Measurements from ENCODE around the gene AKAP12. TPM values are rescaled to one million over a fixed set of nuclear protein-coding genes. Genes with fewer than 3 reads are reported as not detected.

The AKAP12 gene
- polyA plus RNA-seq, 1 donor from 2014 or later, result 21.5 TPM

DNA sequence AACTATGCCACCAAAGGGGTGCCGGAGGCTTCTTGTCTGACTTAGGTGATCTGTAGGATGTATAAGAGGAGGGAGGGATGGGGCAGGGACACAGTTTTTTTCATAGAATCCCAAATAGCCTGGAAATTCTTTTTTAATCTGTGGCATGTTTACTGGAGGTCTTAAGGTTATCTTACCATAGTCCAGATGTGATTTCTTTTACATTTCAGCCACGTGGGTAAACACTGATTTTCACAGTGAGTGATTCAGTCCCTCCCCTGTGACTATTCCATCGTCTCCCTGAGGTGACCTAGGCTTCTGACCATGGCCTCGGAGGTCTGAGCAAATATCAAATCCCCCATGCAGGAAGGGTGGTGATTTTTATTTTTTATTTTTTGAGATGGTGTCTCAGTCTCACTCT, 67.7 kb downstream of the AKAP12 start:
- H3K4me2 ChIP-seq (ENCODE audit: low read length), result no peak overlapping the region
- H3K9ac ChIP-seq (ENCODE audit: low read length), result no peak overlapping the region
- no peak overlapping the region for H3K4me3 ChIP-seq (ENCODE audit: low read length)
- no peaks in the 10 kb centered on the region for H3K9me3 ChIP-seq (ENCODE audit: low read length)
- H4K20me1 ChIP-seq (ENCODE audit: insufficient read depth), result no peaks in the 10 kb centered on the region
- H3K9me2 ChIP-seq (ENCODE audit: insufficient read depth, low read length), result no peaks in the 10 kb centered on the region
- no peaks in the 10 kb centered on the region for H3K27me3 ChIP-seq (ENCODE audit: insufficient read depth, low read depth, low read length)
- H3K79me2 ChIP-seq (replicated peaks; ENCODE audit: insufficient read depth, low read length), result no peaks in the 10 kb centered on the region
- no peak overlapping the region for H3K27ac ChIP-seq (ENCODE audit: low read length)
- H2AFZ ChIP-seq (ENCODE audit: low read depth, low read length), result no peak overlapping the region
- H3K36me3 ChIP-seq (ENCODE audit: insufficient read depth, low read length), result no peaks in the 10 kb centered on the region
- no peaks in the 10 kb centered on the region for H3F3A ChIP-seq (ENCODE audit: insufficient read depth, low read length, poor library complexity, severe bottlenecking)
- TF ChIP-seq TAF1 (IDR thresholded peaks at IDR 0.05; ENCODE audit: low read depth), result no peak
- TF ChIP-seq POLR2AphosphoS5 (IDR thresholded peaks at IDR 0.05), result no peak
- TF ChIP-seq, protein P1, sequence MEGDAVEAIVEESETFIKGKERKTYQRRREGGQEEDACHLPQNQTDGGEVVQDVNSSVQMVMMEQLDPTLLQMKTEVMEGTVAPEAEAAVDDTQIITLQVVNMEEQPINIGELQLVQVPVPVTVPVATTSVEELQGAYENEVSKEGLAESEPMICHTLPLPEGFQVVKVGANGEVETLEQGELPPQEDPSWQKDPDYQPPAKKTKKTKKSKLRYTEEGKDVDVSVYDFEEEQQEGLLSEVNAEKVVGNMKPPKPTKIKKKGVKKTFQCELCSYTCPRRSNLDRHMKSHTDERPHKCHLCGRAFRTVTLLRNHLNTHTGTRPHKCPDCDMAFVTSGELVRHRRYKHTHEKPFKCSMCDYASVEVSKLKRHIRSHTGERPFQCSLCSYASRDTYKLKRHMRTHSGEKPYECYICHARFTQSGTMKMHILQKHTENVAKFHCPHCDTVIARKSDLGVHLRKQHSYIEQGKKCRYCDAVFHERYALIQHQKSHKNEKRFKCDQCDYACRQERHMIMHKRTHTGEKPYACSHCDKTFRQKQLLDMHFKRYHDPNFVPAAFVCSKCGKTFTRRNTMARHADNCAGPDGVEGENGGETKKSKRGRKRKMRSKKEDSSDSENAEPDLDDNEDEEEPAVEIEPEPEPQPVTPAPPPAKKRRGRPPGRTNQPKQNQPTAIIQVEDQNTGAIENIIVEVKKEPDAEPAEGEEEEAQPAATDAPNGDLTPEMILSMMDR (IDR thresholded peaks at IDR 0.05; ENCODE audit: poor library complexity, severe bottlenecking), result no peak
- TF ChIP-seq EZH2 (IDR thresholded peaks at IDR 0.05; ENCODE audit: borderline replicate concordance, insufficient read depth, low read length, poor library complexity, severe bottlenecking), result no peak
- TF ChIP-seq MXI1 (conservative IDR thresholded peaks at IDR 0.05; ENCODE audit: poor library complexity, severe bottlenecking), result no peak
- TF ChIP-seq SMC3 (conservative IDR thresholded peaks at IDR 0.05; ENCODE audit: poor library complexity), result no peak
- TF ChIP-seq EP300 (conservative IDR thresholded peaks at IDR 0.05; ENCODE audit: poor library complexity, severe bottlenecking), result no peak
- TF ChIP-seq, protein P2, sequence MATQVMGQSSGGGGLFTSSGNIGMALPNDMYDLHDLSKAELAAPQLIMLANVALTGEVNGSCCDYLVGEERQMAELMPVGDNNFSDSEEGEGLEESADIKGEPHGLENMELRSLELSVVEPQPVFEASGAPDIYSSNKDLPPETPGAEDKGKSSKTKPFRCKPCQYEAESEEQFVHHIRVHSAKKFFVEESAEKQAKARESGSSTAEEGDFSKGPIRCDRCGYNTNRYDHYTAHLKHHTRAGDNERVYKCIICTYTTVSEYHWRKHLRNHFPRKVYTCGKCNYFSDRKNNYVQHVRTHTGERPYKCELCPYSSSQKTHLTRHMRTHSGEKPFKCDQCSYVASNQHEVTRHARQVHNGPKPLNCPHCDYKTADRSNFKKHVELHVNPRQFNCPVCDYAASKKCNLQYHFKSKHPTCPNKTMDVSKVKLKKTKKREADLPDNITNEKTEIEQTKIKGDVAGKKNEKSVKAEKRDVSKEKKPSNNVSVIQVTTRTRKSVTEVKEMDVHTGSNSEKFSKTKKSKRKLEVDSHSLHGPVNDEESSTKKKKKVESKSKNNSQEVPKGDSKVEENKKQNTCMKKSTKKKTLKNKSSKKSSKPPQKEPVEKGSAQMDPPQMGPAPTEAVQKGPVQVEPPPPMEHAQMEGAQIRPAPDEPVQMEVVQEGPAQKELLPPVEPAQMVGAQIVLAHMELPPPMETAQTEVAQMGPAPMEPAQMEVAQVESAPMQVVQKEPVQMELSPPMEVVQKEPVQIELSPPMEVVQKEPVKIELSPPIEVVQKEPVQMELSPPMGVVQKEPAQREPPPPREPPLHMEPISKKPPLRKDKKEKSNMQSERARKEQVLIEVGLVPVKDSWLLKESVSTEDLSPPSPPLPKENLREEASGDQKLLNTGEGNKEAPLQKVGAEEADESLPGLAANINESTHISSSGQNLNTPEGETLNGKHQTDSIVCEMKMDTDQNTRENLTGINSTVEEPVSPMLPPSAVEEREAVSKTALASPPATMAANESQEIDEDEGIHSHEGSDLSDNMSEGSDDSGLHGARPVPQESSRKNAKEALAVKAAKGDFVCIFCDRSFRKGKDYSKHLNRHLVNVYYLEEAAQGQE (IDR thresholded peaks at IDR 0.05; ENCODE audit: borderline replicate concordance), result no peak
- TF ChIP-seq RAD21 (conservative IDR thresholded peaks at IDR 0.05), result no peak

- Histone ChIP-seq H4K20me1 (ENCODE audit: insufficient read depth) (no peaks in the 10 kb centered on the region), H3K79me2 (replicated peaks; ENCODE audit: insufficient read depth, low read length) (no peaks in the 10 kb centered on the region), H3K4me3 (ENCODE audit: low read length) (no peak overlapping the region), H3K4me2 (ENCODE audit: low read length) (no peak overlapping the region), H2AFZ (ENCODE audit: low read depth, low read length) (no peak overlapping the region), H3K9me2 (ENCODE audit: insufficient read depth, low read length) (no peaks in the 10 kb centered on the region), H3K27me3 (ENCODE audit: insufficient read depth, low read depth, low read length) (no peaks in the 10 kb centered on the region), H3K36me3 (ENCODE audit: insufficient read depth, low read length) (no peaks in the 10 kb centered on the region), H3K9ac (ENCODE audit: low read length) (no peak overlapping the region), H3K27ac (ENCODE audit: low read length) (no peak overlapping the region), H3F3A (ENCODE audit: insufficient read depth, low read length, poor library complexity, severe bottlenecking) (no peaks in the 10 kb centered on the region), H3K9me3 (ENCODE audit: low read length) (no peaks in the 10 kb centered on the region)
- TF ChIP-seq RAD21 (conservative IDR thresholded peaks at IDR 0.05) (no peak), EZH2 (IDR thresholded peaks at IDR 0.05; ENCODE audit: borderline replicate concordance, insufficient read depth, low read length, poor library complexity, severe bottlenecking) (no peak)
- TF ChIP-seq, protein P1 (IDR thresholded peaks at IDR 0.05; ENCODE audit: poor library complexity, severe bottlenecking), result no peak
Measured at GRCh38 chr6:151309619-151310018, 69.9 kb downstream of the AKAP12 start.

Data from neural cell (in vitro differentiated cells).